22Rv1 (cell line): Measurements from ENCODE around the gene PCDHGA2.
A peak's percentile ranks its signal among the peaks of the same experiment; 100 is the strongest.

Experiments used
- CTCF ChIP-seq: fragments of 450-650 bp; IDR thresholded peaks from 2 replicates; pipeline ENCODE4 v1.5.1; 2017; ENCODE audit warnings: mild to moderate bottlenecking
- ZFX ChIP-seq: fragments of 450-650 bp; IDR thresholded peaks from 2 replicates; pipeline ENCODE4 v1.6.1; 2017; ENCODE audit warnings: antibody characterized with exemption, borderline replicate concordance

- TF ChIP-seq CTCF (peak; percentile 72), ZFX (no peak)
These were observed 44.1 kb downstream of the PCDHGA2 start, which contains the start of gene PCDHGA7 for GRCh38 chr5:141382469-141383294.
